HG02973 (cell line): Measurements from ENCODE around the gene GJB5.
"Not testable (repeated sequence)": the region's sequence is repeated elsewhere in the genome, so short reads cannot be mapped to it uniquely, and the experiment has no call there.

Experiments
- ATAC-seq: cut with Tn5 transposase; IDR thresholded peaks from one replicate; pipeline ENCODE4 v1.9.1; 2021; ENCODE audit warnings: moderate library complexity; ENCODE audit not compliant: unreplicated experiment

GJB5 gene

DNA sequence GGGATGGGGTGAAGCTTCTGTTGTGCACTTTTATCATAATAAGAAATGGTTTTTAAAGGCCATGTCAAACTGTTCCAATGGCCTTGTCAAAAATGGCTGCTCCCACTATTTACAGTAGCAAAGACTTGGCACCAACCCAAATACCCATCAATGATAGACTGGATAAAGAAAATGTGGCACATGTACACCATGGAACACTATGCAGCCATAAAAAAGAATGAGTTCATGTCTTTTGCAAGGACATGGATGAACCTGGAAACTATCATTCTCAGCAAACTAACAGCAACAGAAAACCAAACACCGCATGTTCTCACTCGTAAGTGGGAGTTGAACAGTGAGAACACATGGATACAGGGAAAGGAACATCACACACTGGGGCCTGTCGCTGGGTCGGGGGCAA is 18.3 kb downstream of the GJB5 start:
- not testable (repeated sequence) for ATAC-seq

DNA sequence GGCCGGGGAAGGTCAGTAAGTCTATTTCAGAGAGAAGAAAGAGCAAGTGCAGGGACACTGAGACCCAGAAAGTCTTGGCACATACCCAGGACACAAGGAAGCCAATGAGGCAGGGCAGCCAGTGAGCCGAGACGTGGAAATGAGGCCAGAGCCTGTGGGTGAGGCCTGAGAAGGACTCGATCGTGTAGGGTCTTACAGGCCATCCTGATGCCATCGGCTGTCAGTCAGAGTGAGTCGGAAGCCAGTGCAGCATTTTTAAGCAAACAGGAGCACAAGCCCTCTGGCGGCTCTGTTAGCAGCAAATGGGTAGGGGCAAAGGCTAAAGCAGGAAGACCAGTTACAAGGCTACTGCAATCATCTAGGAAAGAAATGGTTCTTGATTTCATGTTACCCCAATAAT is 20.1 kb downstream of the GJB5 start:
- no peak for ATAC-seq

- no peak for ATAC-seq
Measured at GRCh38 chr1:34776911-34777310, 22.1 kb downstream of the GJB5 start.

DNA sequence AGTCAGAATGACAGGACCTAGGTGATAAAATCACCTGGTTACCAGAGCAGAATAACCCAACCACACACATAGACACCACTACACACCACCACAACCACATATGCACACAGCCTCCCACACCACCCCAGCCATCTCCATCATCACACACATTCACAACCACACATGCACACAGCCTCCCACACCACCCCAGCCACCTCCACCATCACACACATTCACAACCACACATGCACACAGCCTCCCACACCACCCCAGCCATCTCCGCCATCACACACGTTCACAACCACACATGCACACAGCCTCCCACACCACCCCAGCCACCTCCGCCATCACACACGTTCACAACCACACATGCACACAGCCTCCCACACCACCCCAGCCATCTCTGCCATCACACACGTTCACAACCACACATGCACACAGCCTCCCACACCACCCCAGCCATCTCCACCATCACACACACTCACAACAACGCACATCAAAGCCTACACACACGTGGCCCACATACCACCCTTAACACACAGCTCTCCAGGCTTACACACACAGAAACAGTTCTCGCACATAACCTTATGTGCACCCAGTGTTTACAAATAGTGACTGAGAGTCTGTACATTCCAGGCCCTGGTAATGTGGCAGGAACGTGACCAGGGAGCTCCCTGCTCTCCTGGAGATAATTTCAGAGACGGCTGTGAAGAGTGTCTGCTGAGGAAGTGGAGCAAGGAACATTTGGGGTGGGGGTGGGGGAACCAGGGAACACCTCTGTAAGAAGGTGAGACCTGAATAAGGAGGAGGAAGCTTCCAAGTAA is 22.9 kb downstream of the GJB5 start:
- no peak for ATAC-seq

DNA sequence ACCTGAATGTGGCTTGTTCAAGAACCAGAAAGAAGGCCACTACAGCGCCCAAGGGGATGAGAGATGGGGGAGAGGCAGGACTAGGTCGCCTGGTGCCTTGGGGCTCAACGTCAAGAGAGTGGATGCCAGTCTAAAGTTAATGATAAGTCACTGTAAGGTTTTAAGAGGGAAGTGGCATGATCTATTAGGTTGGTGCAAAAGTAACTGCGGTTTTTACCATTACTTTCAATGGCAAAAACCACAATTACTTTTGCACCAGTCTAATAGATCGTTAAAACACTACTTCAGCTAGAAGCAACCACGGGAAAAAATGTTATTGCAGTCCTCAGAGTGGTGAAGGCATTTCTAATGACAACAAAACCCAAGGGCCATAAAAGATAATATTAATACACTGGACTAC is 23.5 kb downstream of the GJB5 start:
- ATAC-seq = no peak

GRCh38 chr1:34779005-34779404 is 24.2 kb downstream of the GJB5 start:
- ATAC-seq = no peak

DNA sequence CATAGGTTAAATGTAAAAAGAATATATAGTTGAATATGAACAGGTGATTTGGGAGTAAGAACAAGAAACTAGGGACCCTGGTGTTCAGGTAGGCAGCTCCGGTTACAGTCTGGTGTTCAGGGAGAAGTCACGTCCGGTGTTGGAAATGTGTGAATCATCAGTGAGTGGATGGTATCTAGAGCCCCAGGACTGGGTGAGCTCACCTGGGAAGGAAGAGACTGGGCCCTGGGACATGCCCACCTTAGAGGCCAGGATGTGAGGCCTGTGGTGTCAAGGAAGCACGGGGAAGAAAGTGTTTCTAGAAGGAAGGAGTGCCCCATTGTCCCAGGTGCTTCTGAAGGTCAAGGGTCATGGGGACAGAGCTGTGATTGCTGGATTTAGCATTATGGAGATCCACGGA is 24.7 kb downstream of the GJB5 start:
- no peak for ATAC-seq

- no peak for ATAC-seq
Measured at GRCh38 chr1:34779962-34780361, 25.1 kb downstream of the GJB5 start.

- no peak for ATAC-seq
Measured at GRCh38 chr1:34780528-34780927, 25.7 kb downstream of the GJB5 start.

- no peak for ATAC-seq
Measured at GRCh38 chr1:34781071-34781843, 26.4 kb downstream of the GJB5 start, which contains the start of gene GJB3. Gene GJB3, plus strand, starts transcription at chr1:34781214. Its CDS starts 3,549 bp downstream, at chr1:34784763.

DNA sequence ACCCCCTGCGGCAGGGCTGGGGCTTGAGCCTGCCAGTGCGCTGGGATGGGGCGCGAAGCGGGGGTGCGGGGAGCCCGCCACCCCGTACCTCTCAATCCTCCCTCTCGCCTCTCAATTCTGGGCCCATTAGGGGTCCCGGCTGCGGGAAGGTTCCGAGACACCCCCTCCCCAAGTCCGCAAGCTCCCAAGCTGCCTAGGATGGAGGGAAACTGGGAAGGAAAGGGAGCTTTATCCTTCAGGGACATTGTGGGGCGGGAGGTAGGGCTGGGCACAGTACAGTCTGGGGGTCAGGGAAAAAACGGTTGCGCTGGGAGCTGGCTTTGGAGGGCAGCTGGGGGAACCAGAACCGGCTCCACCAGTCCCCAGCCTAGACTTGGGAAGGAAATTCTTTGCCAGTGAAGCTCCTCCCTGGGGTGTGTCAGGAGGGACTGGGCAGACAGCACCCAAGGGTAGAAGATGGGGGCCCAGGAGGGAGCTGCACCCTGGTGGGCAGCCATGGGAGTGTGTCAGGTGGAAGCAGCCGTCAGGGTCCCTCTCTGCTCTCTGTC is 27.1 kb downstream of the GJB5 start:
- ATAC-seq = no peak

- no peak for ATAC-seq
Measured at GRCh38 chr1:34784751-34785221, 29.9 kb downstream of the GJB5 start.

DNA sequence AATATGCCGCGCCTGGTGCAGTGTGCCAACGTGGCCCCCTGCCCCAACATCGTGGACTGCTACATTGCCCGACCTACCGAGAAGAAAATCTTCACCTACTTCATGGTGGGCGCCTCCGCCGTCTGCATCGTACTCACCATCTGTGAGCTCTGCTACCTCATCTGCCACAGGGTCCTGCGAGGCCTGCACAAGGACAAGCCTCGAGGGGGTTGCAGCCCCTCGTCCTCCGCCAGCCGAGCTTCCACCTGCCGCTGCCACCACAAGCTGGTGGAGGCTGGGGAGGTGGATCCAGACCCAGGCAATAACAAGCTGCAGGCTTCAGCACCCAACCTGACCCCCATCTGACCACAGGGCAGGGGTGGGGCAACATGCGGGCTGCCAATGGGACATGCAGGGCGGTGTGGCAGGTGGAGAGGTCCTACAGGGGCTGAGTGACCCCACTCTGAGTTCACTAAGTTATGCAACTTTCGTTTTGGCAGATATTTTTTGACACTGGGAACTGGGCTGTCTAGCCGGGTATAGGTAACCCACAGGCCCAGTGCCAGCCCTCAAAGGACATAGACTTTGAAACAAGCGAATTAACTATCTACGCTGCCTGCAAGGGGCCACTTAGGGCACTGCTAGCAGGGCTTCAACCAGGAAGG is 30.5 kb downstream of the GJB5 start:
- ATAC-seq = no peak

DNA sequence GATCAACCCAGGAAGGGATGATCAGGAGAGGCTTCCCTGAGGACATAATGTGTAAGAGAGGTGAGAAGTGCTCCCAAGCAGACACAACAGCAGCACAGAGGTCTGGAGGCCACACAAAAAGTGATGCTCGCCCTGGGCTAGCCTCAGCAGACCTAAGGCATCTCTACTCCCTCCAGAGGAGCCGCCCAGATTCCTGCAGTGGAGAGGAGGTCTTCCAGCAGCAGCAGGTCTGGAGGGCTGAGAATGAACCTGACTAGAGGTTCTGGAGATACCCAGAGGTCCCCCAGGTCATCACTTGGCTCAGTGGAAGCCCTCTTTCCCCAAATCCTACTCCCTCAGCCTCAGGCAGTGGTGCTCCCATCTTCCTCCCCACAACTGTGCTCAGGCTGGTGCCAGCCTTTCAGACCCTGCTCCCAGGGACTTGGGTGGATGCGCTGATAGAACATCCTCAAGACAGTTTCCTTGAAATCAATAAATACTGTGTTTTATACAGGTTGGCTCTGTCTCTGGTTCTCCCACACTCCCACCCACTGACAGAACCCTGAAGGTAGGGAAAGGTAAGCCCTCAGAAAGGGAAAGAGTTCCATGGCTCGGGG is 31.1 kb downstream of the GJB5 start:
- no peak for ATAC-seq

- ATAC-seq = no peak
Measured at GRCh38 chr1:34786521-34787325, 31.9 kb downstream of the GJB5 start.

DNA sequence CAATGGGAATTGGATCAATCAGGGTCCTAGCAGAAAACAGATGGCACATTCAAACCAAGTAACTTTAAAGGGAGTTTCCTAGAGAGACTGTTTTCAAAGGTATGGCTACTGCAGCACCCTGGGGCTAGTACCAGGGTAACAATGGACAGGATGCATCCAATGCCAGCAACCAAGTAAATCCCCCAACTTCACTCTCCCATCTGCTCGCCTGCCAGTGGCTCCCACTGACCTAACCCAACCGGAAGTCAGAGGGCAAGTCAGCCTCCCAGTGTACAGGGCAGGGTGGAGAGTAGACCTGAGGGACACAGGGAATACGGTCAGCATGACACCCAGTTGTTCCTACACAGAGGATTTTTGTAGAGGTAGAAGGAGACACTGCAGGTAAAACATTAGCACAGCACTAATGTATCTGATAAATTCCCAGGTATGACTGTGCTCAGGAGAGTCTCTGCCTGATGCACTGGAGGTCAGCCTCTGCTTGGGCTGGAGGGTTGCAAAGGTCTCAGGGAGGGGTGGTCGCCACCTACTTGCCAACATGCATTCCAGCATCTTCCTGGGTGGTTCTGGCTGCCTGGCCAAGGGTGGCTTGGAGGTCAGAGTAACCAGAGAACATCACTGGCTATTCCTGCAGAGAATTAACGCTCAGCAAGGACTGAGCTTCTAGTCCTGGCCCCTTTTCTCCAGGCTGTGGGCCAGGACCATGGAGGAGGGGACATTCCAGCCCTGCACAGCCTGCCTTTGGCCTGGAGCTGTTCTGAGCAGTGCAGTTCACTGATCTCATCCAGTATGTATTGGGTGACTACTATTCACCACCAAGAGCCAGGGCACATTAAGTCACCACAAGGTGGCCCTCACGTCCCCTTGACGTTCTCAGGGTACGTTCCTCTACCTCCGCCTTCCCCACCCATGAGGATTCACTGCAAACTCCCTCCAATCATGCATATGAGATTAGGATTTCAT is 32.9 kb downstream of the GJB5 start:
- no peak for ATAC-seq

GRCh38 chr1:34790985-34791384 is 36.1 kb downstream of the GJB5 start:
- ATAC-seq = no peak

GRCh38 chr1:34792424-34792823 is 37.6 kb downstream of the GJB5 start:
- ATAC-seq = no peak
